Parathyroid adenoma (tissue), 2 donors: ENCODE measurements around the gene TMEM89.

Source experiments
- H2AFZ ChIP-seq: fragments of 300-600 bp; sonication (generic); one replicate; pipeline ENCODE4 v1.7.0; 2017; ENCODE audit warnings: antibody characterized with exemption, mild to moderate bottlenecking
- H3K27ac ChIP-seq: fragments of 300-600 bp; sonication (generic); one replicate; pipeline ENCODE4 v1.7.0; 2017
- H3K27me3 ChIP-seq: fragments of 300-600 bp; sonication (generic); one replicate; pipeline ENCODE4 v1.7.0; 2017; ENCODE audit warnings: low read length; ENCODE audit not compliant: control insufficient read depth, insufficient read depth
- H3K36me3 ChIP-seq: fragments of 300-600 bp; sonication (generic); one replicate; pipeline ENCODE4 v1.7.0; 2017; ENCODE audit warnings: low read length; ENCODE audit not compliant: control insufficient read depth, insufficient read depth
- H3K4me1 ChIP-seq: fragments of 300-600 bp; sonication (generic); one replicate; pipeline ENCODE4 v1.7.0; 2017; ENCODE audit warnings: control low read depth
- H3K4me2 ChIP-seq: fragments of 300-600 bp; sonication (generic); one replicate; pipeline ENCODE4 v1.7.0; 2017; ENCODE audit warnings: low read length
- H3K4me3 ChIP-seq: fragments of 300-600 bp; sonication (generic); one replicate; pipeline ENCODE4 v1.7.0; 2017; ENCODE audit warnings: low read depth, low read length
- H3K79me2 ChIP-seq: fragments of 300-600 bp; sonication (generic); one replicate; pipeline ENCODE4 v1.7.0; 2017; ENCODE audit warnings: control low read depth
- H3K9ac ChIP-seq: fragments of 300-600 bp; sonication (generic); one replicate; pipeline ENCODE4 v1.7.0; 2017; ENCODE audit warnings: mild to moderate bottlenecking
- H3K9me3 ChIP-seq: fragments of 300-600 bp; sonication (generic); one replicate; pipeline ENCODE4 v1.7.0; 2017; ENCODE audit warnings: low read length; ENCODE audit not compliant: control insufficient read depth
- TF ChIP-seq, protein P1 (sequence below): fragments of 300-600 bp; sonication (generic); IDR thresholded peaks from one replicate; pipeline ENCODE4 v1.7.0; 2017; ENCODE audit warnings: antibody characterized with exemption, mild to moderate bottlenecking
- donor health status: primary hyperparathyroidism.

The TMEM89 gene, protein sequence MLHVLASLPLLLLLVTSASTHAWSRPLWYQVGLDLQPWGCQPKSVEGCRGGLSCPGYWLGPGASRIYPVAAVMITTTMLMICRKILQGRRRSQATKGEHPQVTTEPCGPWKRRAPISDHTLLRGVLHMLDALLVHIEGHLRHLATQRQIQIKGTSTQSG

DNA sequence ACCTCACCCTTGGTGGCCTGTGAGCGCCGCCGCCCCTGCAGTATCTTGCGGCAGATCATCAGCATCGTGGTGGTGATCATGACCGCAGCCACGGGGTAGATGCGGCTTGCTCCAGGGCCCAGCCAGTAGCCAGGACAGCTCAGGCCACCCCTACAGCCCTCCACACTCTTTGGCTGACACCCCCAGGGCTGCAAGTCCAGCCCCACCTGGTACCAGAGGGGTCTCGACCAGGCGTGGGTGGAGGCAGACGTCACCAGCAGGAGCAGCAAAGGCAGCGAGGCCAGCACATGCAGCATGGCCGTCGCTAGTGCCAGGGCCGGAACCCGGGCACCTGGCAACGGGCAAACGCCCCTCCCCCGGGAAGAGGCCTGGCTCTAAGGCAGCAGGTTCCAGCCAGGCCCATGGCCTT lies at the start of gene TMEM89:
Gene TMEM89, minus strand, starts transcription at position 309 of the 409 bp plus-strand sequence. Its CDS starts 13 bp downstream, at position 296.
- H3K27me3 ChIP-seq = no peaks in the 10 kb centered on the region
- H3K79me2 ChIP-seq = no peaks in the 10 kb centered on the region
- H3K27ac ChIP-seq = no peak within 1 kb of the TSS
- H3K36me3 ChIP-seq = no peaks in the 10 kb centered on the region
- H3K4me2 ChIP-seq = no peak within 1 kb of the TSS
- TF ChIP-seq, protein P1, sequence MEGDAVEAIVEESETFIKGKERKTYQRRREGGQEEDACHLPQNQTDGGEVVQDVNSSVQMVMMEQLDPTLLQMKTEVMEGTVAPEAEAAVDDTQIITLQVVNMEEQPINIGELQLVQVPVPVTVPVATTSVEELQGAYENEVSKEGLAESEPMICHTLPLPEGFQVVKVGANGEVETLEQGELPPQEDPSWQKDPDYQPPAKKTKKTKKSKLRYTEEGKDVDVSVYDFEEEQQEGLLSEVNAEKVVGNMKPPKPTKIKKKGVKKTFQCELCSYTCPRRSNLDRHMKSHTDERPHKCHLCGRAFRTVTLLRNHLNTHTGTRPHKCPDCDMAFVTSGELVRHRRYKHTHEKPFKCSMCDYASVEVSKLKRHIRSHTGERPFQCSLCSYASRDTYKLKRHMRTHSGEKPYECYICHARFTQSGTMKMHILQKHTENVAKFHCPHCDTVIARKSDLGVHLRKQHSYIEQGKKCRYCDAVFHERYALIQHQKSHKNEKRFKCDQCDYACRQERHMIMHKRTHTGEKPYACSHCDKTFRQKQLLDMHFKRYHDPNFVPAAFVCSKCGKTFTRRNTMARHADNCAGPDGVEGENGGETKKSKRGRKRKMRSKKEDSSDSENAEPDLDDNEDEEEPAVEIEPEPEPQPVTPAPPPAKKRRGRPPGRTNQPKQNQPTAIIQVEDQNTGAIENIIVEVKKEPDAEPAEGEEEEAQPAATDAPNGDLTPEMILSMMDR = no peak
- H3K9ac ChIP-seq = no peak within 1 kb of the TSS
- H3K9me3 ChIP-seq = no peaks in the 10 kb centered on the region
- no peaks in the 10 kb centered on the region for H3K4me1 ChIP-seq
- H3K4me3 ChIP-seq = no peak within 1 kb of the TSS
- H2AFZ ChIP-seq = no peak within 1 kb of the TSS

- Histone ChIP-seq H3K4me1 (peaks cover 2% of the 10 kb centered on the region), H3K9ac (no peak overlapping the region), H3K27me3 (no peaks in the 10 kb centered on the region), H3K4me2 (no peak overlapping the region), H3K36me3 (no peaks in the 10 kb centered on the region), H2AFZ (no peak overlapping the region), H3K4me3 (no peak overlapping the region), H3K27ac (peak overlapping the region; percentile 91), H3K79me2 (no peaks in the 10 kb centered on the region), H3K9me3 (no peaks in the 10 kb centered on the region)
- TF ChIP-seq, protein P1 = no peak
Observed at GRCh38 chr3:48664929-48665328, 43.4 kb upstream of the TMEM89 start.

DNA sequence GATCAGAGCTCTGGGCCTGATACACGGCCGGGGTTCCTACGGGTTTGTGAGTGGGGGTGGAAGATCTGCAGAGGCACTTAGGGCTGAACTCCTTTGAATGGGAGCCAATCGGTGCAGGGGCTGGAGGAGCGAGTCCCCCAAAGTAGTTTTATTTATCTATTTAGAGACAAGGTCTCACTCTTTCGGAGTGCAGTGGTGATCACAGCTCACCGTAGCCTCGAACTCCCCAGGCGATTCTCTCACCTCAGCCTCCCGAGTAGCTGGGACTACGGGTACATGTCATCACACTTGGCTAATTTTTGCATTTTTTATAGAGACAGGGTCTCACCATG lies 42.7 kb upstream of the TMEM89 start:
- Histone ChIP-seq H3K4me1 (peaks cover 2% of the 10 kb centered on the region), H3K4me2 (peak overlapping the region; percentile 97), H3K27ac (peak overlapping the region; percentile 91), H3K27me3 (no peaks in the 10 kb centered on the region), H3K79me2 (no peaks in the 10 kb centered on the region), H3K4me3 (no peak overlapping the region), H3K36me3 (no peaks in the 10 kb centered on the region), H3K9ac (no peak overlapping the region), H2AFZ (no peak overlapping the region), H3K9me3 (no peaks in the 10 kb centered on the region)
- TF ChIP-seq, protein P1 = no peak

- Histone ChIP-seq H3K9me3 (no peaks in the 10 kb centered on the region), H3K27ac (peak overlapping the region; percentile 91), H3K4me2 (peak overlapping the region; percentile 97), H3K27me3 (no peaks in the 10 kb centered on the region), H3K9ac (peak overlapping the region; percentile 57), H3K4me3 (peak overlapping the region; percentile 72), H2AFZ (peak overlapping the region; percentile 65), H3K79me2 (no peaks in the 10 kb centered on the region), H3K36me3 (no peaks in the 10 kb centered on the region), H3K4me1 (peaks cover 2% of the 10 kb centered on the region)
- TF ChIP-seq, protein P1 = peak; percentile 87
Observed at GRCh38 chr3:48663489-48664312, 42.1 kb upstream of the TMEM89 start.
